GM12872 (cell line): Measurements from ENCODE around the gene SUCLG2.

Experiments used
- CTCF ChIP-seq: IDR thresholded peaks from 3 replicates; pipeline ENCODE4 v1.5.1; 2011; ENCODE audit warnings: low read depth, mild to moderate bottlenecking, low read length, moderate library complexity; ENCODE audit not compliant: insufficient read depth

Gene SUCLG2

DNA sequence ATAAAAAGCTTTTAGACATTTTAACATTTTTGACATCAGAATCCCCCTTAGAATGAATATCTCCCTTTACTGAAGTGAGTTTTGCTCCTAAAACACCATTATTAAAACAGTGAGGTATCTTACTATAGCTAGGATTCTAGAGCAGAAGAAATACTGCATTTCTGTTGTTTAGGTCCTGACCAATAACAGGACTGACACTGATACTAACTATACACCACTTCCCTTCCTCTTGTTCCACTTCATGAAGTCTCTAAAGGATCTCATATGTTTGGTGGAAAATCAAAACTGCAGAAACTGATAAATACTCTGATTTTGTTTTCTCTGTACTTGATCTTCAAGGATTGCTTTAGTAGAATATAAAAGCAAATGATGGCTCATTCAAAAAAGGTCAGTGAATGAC is 230.7 kb downstream of the SUCLG2 start:
- no peak for TF ChIP-seq CTCF

DNA sequence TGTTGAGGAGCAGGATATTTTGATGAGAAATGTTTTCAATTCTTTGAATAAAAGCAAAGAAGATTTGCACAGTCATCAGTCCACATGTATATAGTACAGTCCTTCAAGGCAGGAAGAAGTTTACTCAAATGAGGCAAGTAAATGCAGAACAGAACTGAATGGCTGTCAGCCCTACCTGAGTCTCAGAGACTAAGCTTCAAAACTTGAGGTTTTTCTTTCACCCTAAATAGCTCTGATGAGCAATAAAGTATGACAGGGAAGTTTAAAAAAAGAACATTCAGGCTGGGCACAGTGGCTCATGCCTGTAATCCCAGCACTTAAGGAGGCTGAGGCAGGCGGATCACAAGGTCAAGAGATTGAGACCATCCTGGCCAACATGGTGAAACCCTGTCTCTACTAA is 232.5 kb downstream of the SUCLG2 start:
- TF ChIP-seq CTCF = no peak

DNA sequence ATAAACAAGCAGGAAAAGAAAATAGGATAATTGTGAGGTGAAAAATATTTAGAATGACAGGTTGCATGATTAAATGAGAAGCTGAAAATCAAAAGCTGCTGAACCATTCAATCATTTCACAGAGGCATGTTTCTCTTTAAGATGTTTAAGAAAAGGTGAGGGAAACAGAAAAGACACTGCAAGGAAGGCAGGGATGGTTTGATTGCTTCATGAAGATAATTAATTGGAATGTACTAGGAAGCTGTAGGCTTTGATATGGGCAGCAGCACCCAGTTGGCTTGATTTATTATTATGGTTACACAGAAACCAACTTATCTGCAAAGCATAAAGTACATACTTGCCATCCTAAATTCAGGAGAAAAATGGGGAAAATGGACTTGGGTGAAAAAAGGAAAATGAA is 234.6 kb downstream of the SUCLG2 start:
- no peak for TF ChIP-seq CTCF

- no peak for TF ChIP-seq CTCF
Measured at GRCh38 chr3:67419218-67419529, 235.2 kb downstream of the SUCLG2 start.

GRCh38 chr3:67418426-67419217 is 235.8 kb downstream of the SUCLG2 start:
- no peak for TF ChIP-seq CTCF

- TF ChIP-seq CTCF = no peak
Measured at GRCh38 chr3:67416703-67417102, 237.7 kb downstream of the SUCLG2 start.

GRCh38 chr3:67415511-67415910 is 238.9 kb downstream of the SUCLG2 start:
- TF ChIP-seq CTCF = no peak

DNA sequence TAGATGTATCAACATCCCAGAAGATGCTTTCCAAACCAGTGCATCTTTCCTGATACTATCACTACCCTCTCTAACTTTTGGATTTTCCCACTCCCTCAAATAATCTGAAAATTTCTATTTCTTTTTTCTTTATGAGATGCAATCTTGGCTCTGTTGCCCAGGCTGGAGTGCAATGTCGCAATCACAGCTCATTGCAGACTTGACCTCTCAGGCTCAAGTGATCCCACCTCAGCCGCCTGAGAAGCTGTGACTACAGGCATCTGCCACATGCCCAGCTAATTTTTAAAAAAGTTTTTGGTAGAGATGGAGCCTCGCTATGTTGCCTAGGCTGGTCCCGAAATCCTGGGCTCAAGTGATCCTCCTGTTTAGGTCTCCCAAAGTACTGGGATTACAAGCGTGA is 239.7 kb downstream of the SUCLG2 start:
- TF ChIP-seq CTCF = no peak
